Thyroid gland (tissue), 4 donors: ENCODE results near the gene RSPO1.

ENCODE experiments used
- POLR2A ChIP-seq, 2 donors: fragments of 450-650 bp; IDR thresholded peaks; one replicate each; pipeline ENCODE4 v1.6.1; 2017; ENCODE audit warnings: antibody characterized with exemption in 2 of 2, mild to moderate bottlenecking in 2 of 2, moderate library complexity in 1 of 2
- TF ChIP-seq, protein P1 (sequence below), 6 experiments: fragments of 200-600 bp in 3 of 6; fragments of 450-650 bp in 3 of 6; sonication (generic) in 3 of 6; IDR thresholded peaks; one replicate each; pipeline ENCODE4 v1.5.1; 2016 to 2019; ENCODE audit warnings: antibody characterized with exemption in 6 of 6, mild to moderate bottlenecking in 2 of 6, inconsistent platforms in 1 of 6, moderate library complexity in 1 of 6

DNA sequence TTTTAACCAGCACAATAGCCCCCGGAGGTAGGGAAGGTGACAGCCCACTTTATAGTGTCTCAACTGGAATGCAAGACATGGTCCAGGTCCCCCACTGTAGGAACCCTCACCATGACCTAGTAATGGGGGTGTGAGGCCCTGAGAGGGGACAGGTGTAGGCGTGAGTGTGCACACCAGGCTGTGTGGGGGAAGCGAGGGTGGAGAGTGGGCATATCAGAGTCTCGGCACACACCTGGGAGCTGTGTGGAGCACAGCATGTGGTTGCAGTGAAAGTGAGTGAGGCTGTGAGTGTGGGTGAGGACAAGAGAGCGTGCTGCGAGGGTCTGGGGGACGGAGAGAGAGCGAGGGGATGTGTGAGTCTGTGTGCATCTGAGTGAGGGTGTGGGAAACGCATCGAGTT, 17.1 kb upstream of the RSPO1 start:
- TF ChIP-seq, protein P1, sequence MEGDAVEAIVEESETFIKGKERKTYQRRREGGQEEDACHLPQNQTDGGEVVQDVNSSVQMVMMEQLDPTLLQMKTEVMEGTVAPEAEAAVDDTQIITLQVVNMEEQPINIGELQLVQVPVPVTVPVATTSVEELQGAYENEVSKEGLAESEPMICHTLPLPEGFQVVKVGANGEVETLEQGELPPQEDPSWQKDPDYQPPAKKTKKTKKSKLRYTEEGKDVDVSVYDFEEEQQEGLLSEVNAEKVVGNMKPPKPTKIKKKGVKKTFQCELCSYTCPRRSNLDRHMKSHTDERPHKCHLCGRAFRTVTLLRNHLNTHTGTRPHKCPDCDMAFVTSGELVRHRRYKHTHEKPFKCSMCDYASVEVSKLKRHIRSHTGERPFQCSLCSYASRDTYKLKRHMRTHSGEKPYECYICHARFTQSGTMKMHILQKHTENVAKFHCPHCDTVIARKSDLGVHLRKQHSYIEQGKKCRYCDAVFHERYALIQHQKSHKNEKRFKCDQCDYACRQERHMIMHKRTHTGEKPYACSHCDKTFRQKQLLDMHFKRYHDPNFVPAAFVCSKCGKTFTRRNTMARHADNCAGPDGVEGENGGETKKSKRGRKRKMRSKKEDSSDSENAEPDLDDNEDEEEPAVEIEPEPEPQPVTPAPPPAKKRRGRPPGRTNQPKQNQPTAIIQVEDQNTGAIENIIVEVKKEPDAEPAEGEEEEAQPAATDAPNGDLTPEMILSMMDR (IDR thresholded peaks at IDR 0.05), result no peak
- TF ChIP-seq POLR2A (IDR thresholded peaks at IDR 0.05), result no peak
